Measurements from ENCODE around the gene ANGPTL1. TPM values are rescaled to one million over a fixed set of nuclear protein-coding genes. Genes with fewer than 3 reads are reported as not detected.

Gene ANGPTL1
- total and polyA plus RNA-seq, 10 of the 15 experiments (the other 5 are each of a cell fraction or from before 2014, with no cell fraction given): not detected

GRCh38 chr1:178847396-178847849 lies 23.5 kb downstream of the ANGPTL1 start:
- ChIA-PET POLR2A (interaction anchor here (0.6 kb wide), 1 partner anchor 46 kb away, joined by 4 read pairs; no protein-coding TSS in a partner anchor), CTCF (no interaction called here), SMC1A (ENCODE audit: uncharacterized antibody, unreplicated experiment) (interaction anchor here (1.6 kb wide), 1 partner anchor 13 kb away, joined by 4 read pairs; no protein-coding TSS in a partner anchor), RAD21 (ENCODE audit: unreplicated experiment) (no interaction called here)
- intact Hi-C loops (cut with micrococcal nuclease; ENCODE audit: unreplicated experiment): no loop called here
- Histone ChIP-seq H4K20me1 (ENCODE audit: control insufficient read depth, insufficient read depth) (no peaks in the 10 kb centered on the region), H2AFZ (ENCODE audit: control insufficient read depth, low read depth, low read length) (no peak overlapping the region), H3K4me3 (no peak overlapping the region), H3K4me2 (ENCODE audit: control insufficient read depth, insufficient read depth) (no peak overlapping the region), H3K79me2 (ENCODE audit: control insufficient read depth, insufficient read depth, low read length) (no peaks in the 10 kb centered on the region), H3K36me3 (ENCODE audit: control insufficient read depth in 2 of 2, insufficient read depth in 2 of 2, low read length in 1 of 2) (no peaks in the 10 kb centered on the region), H3K9ac (ENCODE audit: control insufficient read depth, insufficient read depth, low read length) (no peak overlapping the region), H3K27me3 (replicated peaks in 1 of 2; ENCODE audit: control insufficient read depth in 2 of 2, insufficient read depth in 2 of 2, low read length in 1 of 2) (no peaks in the 10 kb centered on the region), H3K9me3 (replicated peaks; ENCODE audit: control insufficient read depth, insufficient read depth, low read length) (no peaks in the 10 kb centered on the region), H3K27ac (ENCODE audit: control insufficient read depth, insufficient read depth) (no peak overlapping the region), H3K4me1 (ENCODE audit: control insufficient read depth, insufficient read depth, low read length) (no peaks in the 10 kb centered on the region)
- ATAC-seq: no peak
- no peak for DNase-seq (ENCODE audit: low read depth, low spot score)
- BruUV-seq (replicated peaks): no TSS peak
- no peak for FAIRE-seq
- no peak for TF ChIP-seq ZZZ3 (IDR thresholded peaks at IDR 0.05; ENCODE audit: control insufficient read depth, insufficient read length, low read depth)
- TF ChIP-seq PRDM15 (CRISPR knock-in tag; IDR thresholded peaks at IDR 0.05): no peak
- WGBS (ENCODE audit: insufficient coverage, insufficient replicate concordance, low lambda C conversion rate, missing lambda C conversion rate): 16% methylated on average over 2 of the region's 2 CpGs
- in situ Hi-C loops (cut with MboI): no loop called here

- BruUV-seq (replicated peaks): no TSS peak
- no peak overlapping the region for H3K27ac ChIP-seq (ENCODE audit: control insufficient read depth, insufficient read depth)
- no peaks in the 10 kb centered on the region for H3K4me1 ChIP-seq (ENCODE audit: control insufficient read depth, insufficient read depth, low read length)
- no peaks in the 10 kb centered on the region for H3K9me3 ChIP-seq (replicated peaks; ENCODE audit: control insufficient read depth, insufficient read depth, low read length)
- RAD21 ChIA-PET (ENCODE audit: unreplicated experiment): no interaction called here
- POLR2A ChIA-PET: no interaction called here
- DNase-seq (ENCODE audit: low read depth, low spot score) (no peak), FAIRE-seq (no peak), ATAC-seq (no peak)
- intact Hi-C loops (cut with micrococcal nuclease; ENCODE audit: unreplicated experiment) (no loop called here), in situ Hi-C loops (cut with MboI) (no loop called here)
- H3K79me2 ChIP-seq (ENCODE audit: control insufficient read depth, insufficient read depth, low read length): no peaks in the 10 kb centered on the region
- H3K27me3 ChIP-seq (replicated peaks in 1 of 2; ENCODE audit: control insufficient read depth in 2 of 2, insufficient read depth in 2 of 2, low read length in 1 of 2): no peaks in the 10 kb centered on the region
- no peaks in the 10 kb centered on the region for H4K20me1 ChIP-seq (ENCODE audit: control insufficient read depth, insufficient read depth)
- no peak overlapping the region for H3K4me2 ChIP-seq (ENCODE audit: control insufficient read depth, insufficient read depth)
- SMC1A ChIA-PET (ENCODE audit: uncharacterized antibody, unreplicated experiment): interaction anchor here (1.6 kb wide), 1 partner anchor 12 kb away, joined by 4 read pairs; no protein-coding TSS in a partner anchor
- H2AFZ ChIP-seq (ENCODE audit: control insufficient read depth, low read depth, low read length): no peak overlapping the region
- H3K36me3 ChIP-seq (ENCODE audit: control insufficient read depth in 2 of 2, insufficient read depth in 2 of 2, low read length in 1 of 2): no peaks in the 10 kb centered on the region
- no peak overlapping the region for H3K9ac ChIP-seq (ENCODE audit: control insufficient read depth, insufficient read depth, low read length)
- CTCF ChIA-PET: interaction anchor here (0.8 kb wide), 1 partner anchor 157 kb away, joined by 3 read pairs; no protein-coding TSS in a partner anchor
- no peak overlapping the region for H3K4me3 ChIP-seq
- no peak for TF ChIP-seq GATAD2B (conservative IDR thresholded peaks at IDR 0.05; ENCODE audit: low read depth)
- TF ChIP-seq E4F1 (IDR thresholded peaks at IDR 0.05; ENCODE audit: borderline replicate concordance, partially characterized antibody): no peak
- no peak for TF ChIP-seq STAT1 (conservative IDR thresholded peaks at IDR 0.05)
- no peak for TF ChIP-seq JUNB (IDR thresholded peaks at IDR 0.05)
- TF ChIP-seq ZNF687 (IDR thresholded peaks at IDR 0.05): no peak
These were observed 24.6 kb downstream of the ANGPTL1 start for GRCh38 chr1:178846306-178846705.

Data from GM12878 (cell line).